Measurements from ENCODE around the gene FOXS1.

FOXS1 gene

GRCh38 chr20:31863296-31864085 lies 18.1 kb upstream of the FOXS1 start:
- DNase-seq (ENCODE audit: low read depth in 1 of 2, low spot score in 1 of 2): no peak
- Histone ChIP-seq H3K27ac (replicated peaks) (no peak overlapping the region), H3K27me3 (ENCODE audit: insufficient read depth, poor library complexity, severe bottlenecking) (peaks cover 32% of the 10 kb centered on the region), H3K4me3 (replicated peaks; ENCODE audit: insufficient read depth, low read length) (no peak overlapping the region)
- no peak for TF ChIP-seq POLR2AphosphoS5 (IDR thresholded peaks at IDR 0.05; ENCODE audit: low read depth)
- TF ChIP-seq CTCF (IDR thresholded peaks at IDR 0.05; ENCODE audit: insufficient read depth, low read length): no peak
- TF ChIP-seq GABPA (IDR thresholded peaks at IDR 0.05; ENCODE audit: low read depth): no peak
- TF ChIP-seq REST (IDR thresholded peaks at IDR 0.05; ENCODE audit: insufficient replicate concordance, low read depth): no peak
- TF ChIP-seq SPI1 (IDR thresholded peaks at IDR 0.05; ENCODE audit: borderline replicate concordance, low read depth): no peak

GRCh38 chr20:31862506-31862905 lies 17.1 kb upstream of the FOXS1 start:
- no peak overlapping the region for H3K4me3 ChIP-seq (replicated peaks; ENCODE audit: insufficient read depth, low read length)
- DNase-seq (ENCODE audit: low read depth in 1 of 2, low spot score in 1 of 2): no peak
- no peak overlapping the region for H3K27ac ChIP-seq (replicated peaks)
- no peak for TF ChIP-seq POLR2AphosphoS5 (IDR thresholded peaks at IDR 0.05; ENCODE audit: low read depth)
- no peak for TF ChIP-seq REST (IDR thresholded peaks at IDR 0.05; ENCODE audit: insufficient replicate concordance, low read depth)
- no peak for TF ChIP-seq CTCF (IDR thresholded peaks at IDR 0.05; ENCODE audit: insufficient read depth, low read length)
- no peak for TF ChIP-seq SPI1 (IDR thresholded peaks at IDR 0.05; ENCODE audit: borderline replicate concordance, low read depth)
- no peak for TF ChIP-seq GABPA (IDR thresholded peaks at IDR 0.05; ENCODE audit: low read depth)
- H3K27me3 ChIP-seq (ENCODE audit: insufficient read depth, poor library complexity, severe bottlenecking): peaks cover 35% of the 10 kb centered on the region

- Histone ChIP-seq H3K4me3 (replicated peaks; ENCODE audit: insufficient read depth, low read length) (no peak overlapping the region), H3K27ac (replicated peaks) (no peak overlapping the region), H3K27me3 (ENCODE audit: insufficient read depth, poor library complexity, severe bottlenecking) (peaks cover 35% of the 10 kb centered on the region)
- DNase-seq (ENCODE audit: low read depth in 1 of 2, low spot score in 1 of 2): no peak
- TF ChIP-seq GABPA (IDR thresholded peaks at IDR 0.05; ENCODE audit: low read depth) (no peak), SPI1 (IDR thresholded peaks at IDR 0.05; ENCODE audit: borderline replicate concordance, low read depth) (no peak), REST (IDR thresholded peaks at IDR 0.05; ENCODE audit: insufficient replicate concordance, low read depth) (no peak), POLR2AphosphoS5 (IDR thresholded peaks at IDR 0.05; ENCODE audit: low read depth) (no peak), CTCF (IDR thresholded peaks at IDR 0.05; ENCODE audit: insufficient read depth, low read length) (no peak)
Measured at GRCh38 chr20:31862157-31862470, 16.7 kb upstream of the FOXS1 start.
